ENCODE measurements around the gene HRG. TPM values are rescaled to one million over a fixed set of nuclear protein-coding genes. Genes with fewer than 3 reads are reported as not detected.

The HRG gene
- total and polyA plus RNA-seq, 2 of the 4 experiments (the other 2 are of a cell fraction), result not detected

DNA sequence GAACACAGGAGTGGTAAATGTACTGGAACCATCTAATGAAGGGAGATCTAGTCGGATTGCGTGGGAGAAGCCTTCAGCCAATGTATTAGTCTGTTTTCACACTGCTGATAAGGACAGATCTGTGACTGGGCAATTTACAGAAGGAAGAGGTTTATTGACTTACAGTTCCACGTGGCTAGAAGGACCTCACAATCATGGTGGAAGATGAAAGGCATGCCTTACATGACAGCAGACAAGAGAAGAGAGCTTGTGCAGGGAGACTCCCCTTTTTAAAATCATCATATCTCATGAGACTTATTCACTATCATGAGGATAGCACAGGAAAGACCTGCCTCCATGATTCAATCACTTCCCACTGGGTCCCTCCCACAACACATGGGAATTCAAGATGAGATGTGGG, 17.0 kb downstream of the HRG start:
- Histone ChIP-seq H3K27ac (ENCODE audit: insufficient read depth, low read length) (no peak overlapping the region), H3K56ac (ENCODE audit: extremely low read depth, insufficient read depth, low read length) (no peak overlapping the region), H3K9ac (ENCODE audit: low read depth, low read length) (no peak overlapping the region), H3K23ac (ENCODE audit: low read depth, low read length) (no peak overlapping the region), H4K8ac (ENCODE audit: low read depth in 2 of 2, low read length in 2 of 2) (no peak overlapping the region), H2BK5ac (ENCODE audit: low read depth, low read length, poor library complexity, severe bottlenecking) (no peak overlapping the region), H3K9me3 (ENCODE audit: control insufficient read depth, insufficient read depth, low read length) (no peaks in the 10 kb centered on the region), H3K4me1 (ENCODE audit: control insufficient read depth, insufficient read depth, low read length) (no peaks in the 10 kb centered on the region), H3K9me1 (ENCODE audit: insufficient read depth, low read length) (no peaks in the 10 kb centered on the region), H4K91ac (ENCODE audit: insufficient read depth, low read depth, low read length) (no peak overlapping the region), H3K4me2 (ENCODE audit: low read depth, low read length) (no peak overlapping the region), H3K79me1 (ENCODE audit: low read depth in 1 of 2, low read length in 2 of 2) (no peaks in the 10 kb centered on the region), H2AFZ (replicated peaks; ENCODE audit: low read length, poor library complexity) (no peak overlapping the region), H2BK120ac (ENCODE audit: low read depth, low read length) (no peak overlapping the region), H3K18ac (ENCODE audit: low read depth, low read length) (no peak overlapping the region), H3K36me3 (ENCODE audit: control insufficient read depth, insufficient read depth, low read length) (no peaks in the 10 kb centered on the region), H2AK5ac (ENCODE audit: low read depth, low read length) (no peak overlapping the region), H3K4ac (ENCODE audit: low read depth, low read length) (no peak overlapping the region), H3K4me3 (ENCODE audit: insufficient read depth, low read depth, low read length) (no peak overlapping the region), H3K27me3 (ENCODE audit: control insufficient read depth, insufficient read depth, low read length) (peaks cover 5% of the 10 kb centered on the region; the same call in 1 of the 2 replicates), H2AK9ac (replicated peaks; ENCODE audit: low read depth, low read length, poor library complexity) (no peak overlapping the region), H4K20me1 (ENCODE audit: insufficient read depth, low read length) (no peaks in the 10 kb centered on the region), H2BK15ac (ENCODE audit: low read depth, low read length) (no peak overlapping the region), H4K5ac (ENCODE audit: low read depth, low read length) (no peak overlapping the region), H2BK20ac (ENCODE audit: low read depth, low read length) (no peak overlapping the region), H3K14ac (replicated peaks; ENCODE audit: low read depth, low read length) (no peak overlapping the region)
- CTCF ChIA-PET, result no interaction called here
- TF ChIP-seq NFE2L2 (IDR thresholded peaks at IDR 0.05; ENCODE audit: low read depth, low read length), result no peak
- TF ChIP-seq, protein P1, sequence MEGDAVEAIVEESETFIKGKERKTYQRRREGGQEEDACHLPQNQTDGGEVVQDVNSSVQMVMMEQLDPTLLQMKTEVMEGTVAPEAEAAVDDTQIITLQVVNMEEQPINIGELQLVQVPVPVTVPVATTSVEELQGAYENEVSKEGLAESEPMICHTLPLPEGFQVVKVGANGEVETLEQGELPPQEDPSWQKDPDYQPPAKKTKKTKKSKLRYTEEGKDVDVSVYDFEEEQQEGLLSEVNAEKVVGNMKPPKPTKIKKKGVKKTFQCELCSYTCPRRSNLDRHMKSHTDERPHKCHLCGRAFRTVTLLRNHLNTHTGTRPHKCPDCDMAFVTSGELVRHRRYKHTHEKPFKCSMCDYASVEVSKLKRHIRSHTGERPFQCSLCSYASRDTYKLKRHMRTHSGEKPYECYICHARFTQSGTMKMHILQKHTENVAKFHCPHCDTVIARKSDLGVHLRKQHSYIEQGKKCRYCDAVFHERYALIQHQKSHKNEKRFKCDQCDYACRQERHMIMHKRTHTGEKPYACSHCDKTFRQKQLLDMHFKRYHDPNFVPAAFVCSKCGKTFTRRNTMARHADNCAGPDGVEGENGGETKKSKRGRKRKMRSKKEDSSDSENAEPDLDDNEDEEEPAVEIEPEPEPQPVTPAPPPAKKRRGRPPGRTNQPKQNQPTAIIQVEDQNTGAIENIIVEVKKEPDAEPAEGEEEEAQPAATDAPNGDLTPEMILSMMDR (conservative IDR thresholded peaks at IDR 0.05; ENCODE audit: low read depth, low read length), result no peak
- TF ChIP-seq RAD21 (IDR thresholded peaks at IDR 0.05; ENCODE audit: low read length), result no peak
- TF ChIP-seq RCOR1 (IDR thresholded peaks at IDR 0.05; ENCODE audit: insufficient replicate concordance, low read length), result no peak
- no peak for TF ChIP-seq POLR2A (IDR thresholded peaks at IDR 0.05; ENCODE audit: low read depth, low read length)
- no peak for TF ChIP-seq MAFK (IDR thresholded peaks at IDR 0.05; ENCODE audit: low read depth, low read length)
- TF ChIP-seq SMC3 (IDR thresholded peaks at IDR 0.05; ENCODE audit: low read depth, low read length), result no peak
- TF ChIP-seq RFX5 (IDR thresholded peaks at IDR 0.05; ENCODE audit: low read depth, low read length), result no peak
- TF ChIP-seq ELK1 (IDR thresholded peaks at IDR 0.05; ENCODE audit: borderline replicate concordance, low read depth, low read length), result no peak
- no peak for TF ChIP-seq CEBPB (IDR thresholded peaks at IDR 0.05; ENCODE audit: low read depth, low read length)
- TF ChIP-seq MXI1 (IDR thresholded peaks at IDR 0.05; ENCODE audit: borderline replicate concordance, low read depth, low read length), result no peak
- TF ChIP-seq BHLHE40 (IDR thresholded peaks at IDR 0.05; ENCODE audit: low read depth, low read length), result no peak
- no peak for TF ChIP-seq FOS (IDR thresholded peaks at IDR 0.05; ENCODE audit: low read depth, low read length)
- TF ChIP-seq, protein P2, sequence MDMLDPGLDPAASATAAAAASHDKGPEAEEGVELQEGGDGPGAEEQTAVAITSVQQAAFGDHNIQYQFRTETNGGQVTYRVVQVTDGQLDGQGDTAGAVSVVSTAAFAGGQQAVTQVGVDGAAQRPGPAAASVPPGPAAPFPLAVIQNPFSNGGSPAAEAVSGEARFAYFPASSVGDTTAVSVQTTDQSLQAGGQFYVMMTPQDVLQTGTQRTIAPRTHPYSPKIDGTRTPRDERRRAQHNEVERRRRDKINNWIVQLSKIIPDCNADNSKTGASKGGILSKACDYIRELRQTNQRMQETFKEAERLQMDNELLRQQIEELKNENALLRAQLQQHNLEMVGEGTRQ (IDR thresholded peaks at IDR 0.05; ENCODE audit: low read depth, low read length), result no peak
- no peak for TF ChIP-seq CHD1 (IDR thresholded peaks at IDR 0.05; ENCODE audit: low read depth, low read length)
- POLR2A ChIA-PET (ENCODE audit: unreplicated experiment), result no interaction called here
- intact Hi-C loops (cut with micrococcal nuclease), result no loop called here
- dilution Hi-C loops (cut with HindIII; ENCODE audit: low sequenced_read_pairs, unreplicated experiment), result no loop called here
- DNase-seq (no peak), ATAC-seq (ENCODE audit: low read depth) (no peak)
- in situ Hi-C loops (cut with MboI; ENCODE audit: low sequenced_read_pairs), result no loop called here
- no TSS peak for BruUV-seq (replicated peaks)
- no CpG with 5 or more reads among the region's 3 CpGs for WGBS, 2 experiments (ENCODE audit: extremely low coverage in 2 of 2, insufficient read length in 1 of 2)
